GM19397 (cell line): ENCODE data around the gene MCC.

Experiments used
- ATAC-seq: cut with Tn5 transposase; IDR thresholded peaks from one replicate; pipeline ENCODE4 v1.9.1; 2021; ENCODE audit warnings: mild to moderate bottlenecking, moderate library complexity; ENCODE audit not compliant: unreplicated experiment

Gene MCC

DNA sequence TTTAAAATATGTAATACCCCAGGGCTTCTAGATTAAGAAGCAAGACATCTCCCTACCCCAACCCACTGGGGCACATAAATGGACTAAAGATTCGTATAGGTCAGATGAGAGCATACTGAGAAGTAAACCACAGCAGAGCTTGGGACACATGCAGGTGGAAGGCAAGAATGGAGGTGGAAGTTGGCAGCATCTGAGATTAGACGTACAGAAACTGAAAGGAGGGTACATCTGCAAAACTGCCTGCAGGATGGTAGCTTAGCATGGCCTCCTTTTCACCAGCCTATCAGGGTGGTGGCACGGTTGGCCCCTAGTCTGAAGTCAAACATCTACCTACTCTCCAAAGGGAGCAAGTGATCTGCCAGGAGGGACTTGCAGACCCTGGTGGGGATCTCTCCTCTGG lies 235.2 kb downstream of the MCC start:
- no peak for ATAC-seq

DNA sequence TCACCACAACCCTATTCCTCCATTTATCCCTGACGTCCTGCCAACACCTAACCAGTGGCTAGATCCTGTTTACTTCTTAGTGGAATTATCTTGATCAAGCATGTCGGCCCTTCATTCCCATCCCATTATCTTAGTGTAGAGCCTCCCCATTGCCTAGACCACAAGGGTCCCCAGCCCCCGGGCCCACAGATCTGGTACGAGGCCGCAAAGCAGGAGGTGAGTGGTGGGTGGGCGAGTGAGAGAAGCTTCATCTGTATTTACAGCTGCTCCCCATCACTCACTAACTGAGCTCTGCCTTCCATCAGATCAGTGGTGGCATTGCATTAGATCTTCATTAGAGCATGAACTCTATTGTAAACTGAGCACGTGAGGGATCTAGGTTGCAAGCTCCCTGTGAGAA lies 236.2 kb downstream of the MCC start:
- ATAC-seq: no peak

DNA sequence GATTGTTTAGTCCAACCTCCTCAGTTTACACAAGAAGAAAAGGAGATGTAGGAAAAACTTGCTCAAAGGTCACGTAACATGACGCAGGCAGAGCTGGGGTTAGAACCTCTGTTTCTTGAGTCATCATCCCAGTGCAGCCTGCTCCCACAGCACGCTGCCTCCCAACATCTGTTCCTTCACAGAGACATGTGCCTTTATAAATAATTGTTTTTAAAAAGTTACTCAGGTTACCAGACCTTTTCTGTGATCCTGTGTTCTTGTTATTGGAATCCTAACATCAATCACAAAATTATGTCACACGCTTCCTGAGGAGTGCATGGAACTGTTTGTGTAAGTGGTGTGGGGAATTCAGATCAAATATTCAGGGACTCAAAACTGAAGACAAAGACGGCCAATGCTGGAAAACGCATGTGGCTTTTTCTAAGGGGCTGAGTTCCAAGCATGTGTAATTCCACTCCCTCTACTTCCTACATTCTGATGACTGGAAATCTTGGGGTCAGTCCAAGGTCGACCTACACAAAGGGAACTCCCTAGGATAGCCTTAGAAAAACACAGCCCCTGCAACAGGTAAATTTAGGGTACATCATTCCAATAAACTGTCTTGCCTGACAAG lies 237.8 kb downstream of the MCC start:
- no peak for ATAC-seq

DNA sequence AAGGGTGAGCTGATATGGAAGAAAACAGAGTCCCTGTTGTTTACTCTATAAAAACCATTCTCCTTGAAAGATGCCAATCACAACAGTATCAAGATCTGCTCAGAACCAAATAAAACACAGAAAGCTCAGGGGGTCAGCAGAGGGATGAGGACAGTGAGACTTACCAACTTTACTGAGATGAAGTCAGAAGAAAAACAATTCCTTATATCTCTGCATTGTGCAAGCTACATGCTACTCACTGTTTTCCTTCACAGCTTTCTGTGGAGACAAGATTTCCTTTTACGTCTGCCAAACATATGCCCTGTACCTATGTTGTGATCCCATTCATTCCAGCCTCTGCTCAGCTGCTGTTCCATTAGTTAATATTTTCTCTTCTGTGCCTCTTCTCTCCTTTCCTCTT lies 239.0 kb downstream of the MCC start:
- no peak for ATAC-seq

DNA sequence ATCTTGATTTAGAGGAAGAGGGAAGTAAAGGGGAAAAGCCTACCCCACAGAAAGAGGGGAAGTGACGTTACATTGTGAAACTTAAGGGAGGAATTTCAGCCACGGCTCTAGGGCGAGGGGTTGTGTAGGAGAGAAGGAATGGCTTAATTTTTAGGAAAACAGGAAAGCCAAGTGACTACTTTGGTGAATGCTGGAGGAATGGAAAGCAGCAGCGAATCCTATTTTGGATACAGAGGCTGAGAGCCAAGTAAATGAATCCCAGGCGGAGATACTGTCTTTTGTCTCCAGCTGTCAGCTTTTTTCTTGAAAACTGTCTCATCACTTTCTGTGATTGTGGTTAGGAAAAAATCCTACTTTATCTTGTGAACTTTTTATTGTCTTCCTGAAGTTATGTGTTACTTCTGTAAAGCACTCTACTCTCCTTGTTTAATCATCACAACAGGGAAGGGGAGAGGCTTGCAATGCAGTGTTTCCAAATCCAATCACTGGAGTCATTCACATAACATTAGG lies 241.8 kb downstream of the MCC start:
- ATAC-seq: no peak

DNA sequence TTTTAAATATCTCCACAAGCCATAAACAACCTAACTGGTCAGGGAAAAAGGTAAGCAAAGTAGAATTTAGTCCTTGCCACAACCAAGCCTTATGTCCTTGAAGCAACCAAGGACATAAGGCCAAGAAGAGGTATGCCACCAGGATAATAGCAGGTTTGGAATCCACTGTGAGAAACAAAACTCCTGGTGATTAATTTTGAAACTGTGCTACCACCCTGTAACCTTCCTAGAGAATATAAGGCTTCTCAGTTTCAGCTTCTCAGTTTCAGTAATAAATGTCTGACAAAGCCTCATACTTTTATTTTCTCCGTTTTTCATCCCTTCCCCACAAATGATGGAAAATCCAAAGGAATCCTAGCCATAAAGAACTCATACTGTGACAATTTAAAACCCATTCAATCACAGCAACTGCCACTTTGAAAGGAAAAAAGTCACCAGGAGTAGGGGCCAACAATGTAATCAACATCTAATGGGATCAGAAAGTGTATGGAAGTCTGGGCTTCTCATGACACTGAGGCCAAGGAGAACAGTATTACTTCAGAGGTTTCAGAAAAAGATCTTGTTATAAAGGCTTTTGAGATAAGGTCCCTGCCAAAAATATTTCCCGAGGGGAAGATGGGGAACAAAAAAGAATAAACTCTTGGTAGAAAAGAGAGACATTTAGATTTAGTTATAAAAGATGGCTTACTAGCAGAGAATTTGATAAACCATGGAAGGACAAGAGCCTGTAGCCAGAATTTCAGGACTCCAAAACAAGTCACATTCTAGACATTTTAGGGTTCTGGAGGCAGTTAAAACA lies 242.6 kb downstream of the MCC start:
- ATAC-seq: no peak

DNA sequence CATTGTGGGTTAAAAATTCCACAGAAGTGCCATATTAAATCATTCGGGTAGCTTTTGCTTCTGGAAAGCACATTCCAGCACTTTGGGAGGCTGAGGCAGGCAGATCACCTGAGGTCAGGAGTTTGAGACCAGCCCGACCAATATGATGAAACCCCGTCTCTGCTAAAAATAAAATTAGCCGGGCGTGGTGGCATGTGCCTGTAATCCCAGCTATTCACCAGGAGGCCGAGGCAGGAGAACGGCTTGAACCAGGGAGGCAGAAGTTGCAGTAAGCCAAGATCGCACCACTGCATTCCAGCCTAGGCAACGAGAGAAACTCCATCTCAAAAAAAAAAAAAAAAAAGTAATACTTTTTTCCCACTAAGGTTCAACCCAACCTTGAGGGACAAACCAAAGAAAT lies 243.3 kb downstream of the MCC start:
- ATAC-seq: no peak

DNA sequence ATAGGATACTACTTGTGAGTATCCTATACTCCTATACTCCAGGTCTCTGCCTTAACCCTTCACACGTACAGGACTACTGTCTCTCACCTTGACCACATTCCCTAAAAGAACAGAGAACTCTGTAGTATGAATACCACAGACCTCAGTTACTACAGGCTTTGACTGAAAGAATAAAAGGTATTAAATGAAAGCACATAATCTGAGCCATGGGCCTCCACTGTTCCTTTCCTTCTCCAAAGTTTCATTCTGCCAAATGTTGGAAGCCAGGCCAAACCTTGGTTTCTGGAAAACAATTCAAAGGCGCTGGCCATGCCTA lies 244.9 kb downstream of the MCC start:
- ATAC-seq: no peak

DNA sequence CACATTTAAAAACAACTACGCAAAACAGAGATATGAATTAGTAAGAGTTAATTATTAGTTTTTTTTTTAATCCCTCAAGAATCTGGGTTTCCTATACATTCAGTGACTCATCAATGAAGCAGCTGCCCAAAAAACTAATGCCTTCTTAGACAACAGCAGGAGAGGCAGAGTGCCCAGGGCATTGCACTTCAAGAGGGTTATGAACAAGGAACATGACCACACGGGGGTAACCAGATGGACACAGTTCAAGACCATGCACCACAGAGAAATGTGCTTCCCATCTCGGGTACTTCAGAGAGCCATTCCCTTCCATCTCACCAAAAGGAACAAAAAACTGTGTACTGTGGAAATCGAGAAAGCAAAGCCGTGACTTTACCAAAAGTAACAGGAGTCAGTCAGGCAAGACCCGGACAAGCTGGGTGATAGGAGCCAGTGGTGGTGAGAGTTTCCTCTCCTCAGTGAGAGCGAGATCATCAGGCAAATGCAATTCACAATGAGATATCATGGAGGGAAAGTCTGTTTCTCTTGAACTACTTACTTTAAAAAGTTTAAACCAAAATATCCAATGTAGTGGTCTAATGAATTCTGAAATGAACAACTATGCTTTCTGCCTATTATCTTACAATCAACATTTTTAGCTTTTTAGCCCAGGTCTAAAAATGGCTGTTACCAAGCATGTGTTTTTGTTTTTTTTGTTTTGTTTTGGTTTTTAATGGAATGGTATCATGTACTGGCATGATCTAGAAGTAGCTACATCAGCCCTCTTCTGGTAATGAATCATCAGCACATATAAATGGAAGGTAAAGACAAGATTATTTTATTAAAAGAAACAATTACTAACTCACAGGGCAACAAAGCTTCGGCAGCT lies 245.5 kb downstream of the MCC start:
- no peak for ATAC-seq

DNA sequence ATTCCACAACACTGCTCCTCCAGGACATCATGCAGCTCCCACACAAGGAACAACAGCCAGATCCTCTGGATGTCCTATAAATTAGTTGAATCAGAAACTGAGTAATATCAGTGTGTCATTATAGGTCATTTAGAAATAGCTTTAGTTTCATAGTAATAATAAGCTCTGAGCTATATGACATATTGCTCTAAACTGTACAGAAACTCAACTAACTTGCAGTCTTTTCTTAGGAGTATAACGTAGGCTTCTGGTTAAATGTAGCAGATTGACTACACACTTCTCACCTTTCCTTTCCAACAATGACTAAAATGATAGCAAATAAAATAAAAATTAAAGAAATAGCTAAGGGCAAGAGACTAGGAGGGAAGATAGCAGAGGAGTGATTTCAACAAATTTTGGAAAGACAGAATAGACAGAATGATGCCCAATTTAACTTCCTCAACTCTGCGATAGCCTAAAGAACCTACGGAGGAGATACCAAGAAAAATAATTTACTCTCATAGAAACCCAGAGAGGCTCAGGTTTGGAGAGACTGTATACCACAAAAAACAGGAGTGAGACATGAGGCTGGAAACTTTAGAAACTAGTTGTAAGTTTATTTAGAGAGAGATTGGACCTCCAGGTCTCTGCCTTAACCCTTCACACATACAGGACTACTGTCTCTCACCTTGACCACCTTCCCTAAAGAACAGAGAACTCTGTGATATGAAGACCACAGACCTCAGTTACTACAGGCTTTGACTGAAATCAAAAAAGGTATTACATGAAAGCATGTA lies 247.1 kb downstream of the MCC start:
- no peak for ATAC-seq

DNA sequence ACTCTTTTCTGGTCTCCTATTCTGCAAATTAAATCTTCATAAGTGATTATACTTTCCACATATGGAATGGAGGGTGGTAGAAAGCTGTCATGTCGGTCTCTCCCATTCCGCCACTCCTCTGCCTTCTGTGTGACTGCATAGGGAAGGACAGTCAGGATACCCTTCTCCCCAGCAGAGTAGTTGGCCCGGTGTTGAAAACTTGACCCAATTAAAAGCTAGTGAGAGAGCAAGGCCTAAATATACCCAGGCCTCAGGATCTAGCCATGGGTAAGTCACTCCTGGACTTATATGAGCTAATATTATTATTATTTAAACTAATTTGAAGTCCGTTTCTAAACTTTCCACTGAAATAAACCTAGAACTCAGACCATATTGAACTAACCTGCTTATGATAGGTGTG lies 248.2 kb downstream of the MCC start:
- ATAC-seq: no peak

DNA sequence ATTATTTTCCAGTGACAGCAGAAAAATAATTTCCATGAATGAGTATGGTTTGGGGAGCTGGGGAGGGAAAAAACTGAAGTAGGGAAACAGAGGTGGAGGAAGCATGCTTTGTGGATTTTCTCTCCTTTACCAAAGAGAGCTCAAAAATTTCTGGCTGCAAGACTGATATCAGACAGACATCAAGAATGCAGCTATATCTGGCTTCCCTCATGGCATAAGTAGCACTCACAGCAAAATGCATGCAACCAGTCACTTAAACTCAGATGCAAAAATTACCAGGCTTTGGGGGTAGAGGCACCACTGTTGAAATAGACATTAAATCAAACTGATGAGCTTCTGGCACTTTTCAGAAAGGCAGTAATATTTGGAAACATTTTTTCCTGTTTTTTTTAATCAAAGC lies 250.4 kb downstream of the MCC start:
- ATAC-seq: no peak

DNA sequence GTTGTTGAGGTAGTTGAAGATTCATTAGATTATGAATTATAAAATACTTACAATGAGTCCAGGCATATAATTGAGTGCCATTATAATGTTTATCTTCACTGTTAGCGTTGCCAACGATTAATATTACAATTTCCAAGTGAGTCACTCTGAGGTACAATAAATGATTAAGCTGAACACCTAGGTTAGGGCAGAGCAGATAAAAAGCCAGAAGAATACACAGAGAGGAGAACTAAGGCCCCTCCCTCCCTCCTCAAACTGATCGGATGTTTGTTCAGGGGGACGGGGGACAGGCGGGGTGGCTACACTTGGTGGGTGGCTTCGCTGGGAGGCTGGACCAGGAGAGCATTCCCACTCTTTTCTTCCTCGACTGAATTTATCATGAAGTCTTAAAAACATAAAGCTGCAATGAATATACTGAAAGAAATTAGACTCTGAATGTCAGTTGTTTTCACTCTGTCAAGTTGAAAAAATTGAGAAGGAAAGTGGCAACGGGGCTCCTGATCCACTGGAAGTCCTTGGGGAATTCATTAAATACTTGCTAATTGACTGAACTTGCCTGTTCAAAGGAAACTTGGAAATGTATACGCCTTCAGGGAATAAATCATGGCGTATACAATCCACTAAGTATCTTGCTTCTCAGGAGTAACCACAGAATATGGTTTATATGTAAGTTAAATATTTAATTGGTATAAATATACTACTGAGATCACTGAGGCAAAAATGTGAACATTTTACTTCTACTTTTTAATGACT lies 251.5 kb downstream of the MCC start:
- ATAC-seq: no peak

DNA sequence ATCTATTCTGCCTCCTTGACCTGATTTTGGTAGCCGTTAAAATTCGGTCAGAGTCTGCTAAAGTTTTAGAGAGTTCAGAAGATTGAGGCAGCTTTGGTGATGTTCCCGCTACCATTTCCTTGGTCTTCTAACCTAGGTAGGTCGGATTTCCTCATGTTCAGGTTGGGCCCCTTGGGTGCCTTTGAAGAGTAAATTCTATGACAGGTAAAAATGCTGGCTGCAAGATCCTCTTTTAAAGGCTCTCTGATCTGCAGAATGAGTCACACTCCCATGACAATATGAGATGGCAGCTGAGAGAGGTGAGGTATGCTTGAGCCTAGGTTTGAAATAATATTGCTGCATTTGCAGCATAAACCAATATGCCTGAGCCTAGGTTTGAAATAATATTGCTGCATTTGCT lies 252.4 kb downstream of the MCC start:
- ATAC-seq: no peak

DNA sequence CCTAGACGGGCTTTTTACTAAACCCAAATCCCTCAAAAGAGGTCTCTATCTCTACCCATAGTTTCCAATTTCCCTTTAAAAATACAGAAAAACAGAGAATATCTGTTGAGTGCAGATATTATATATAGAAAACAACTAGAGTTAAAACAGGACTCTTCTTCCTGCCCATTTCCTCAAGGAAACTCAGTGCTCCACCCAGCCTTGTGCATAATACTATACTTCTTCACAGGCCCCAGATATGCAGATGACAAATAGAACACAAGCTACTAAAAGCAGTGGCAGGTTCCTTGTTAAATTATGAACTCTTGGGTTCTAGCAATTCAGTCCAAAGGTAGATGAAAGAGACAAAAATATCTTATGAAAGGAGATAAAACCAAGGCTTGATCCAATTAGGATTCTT lies 253.7 kb downstream of the MCC start:
- no peak for ATAC-seq

DNA sequence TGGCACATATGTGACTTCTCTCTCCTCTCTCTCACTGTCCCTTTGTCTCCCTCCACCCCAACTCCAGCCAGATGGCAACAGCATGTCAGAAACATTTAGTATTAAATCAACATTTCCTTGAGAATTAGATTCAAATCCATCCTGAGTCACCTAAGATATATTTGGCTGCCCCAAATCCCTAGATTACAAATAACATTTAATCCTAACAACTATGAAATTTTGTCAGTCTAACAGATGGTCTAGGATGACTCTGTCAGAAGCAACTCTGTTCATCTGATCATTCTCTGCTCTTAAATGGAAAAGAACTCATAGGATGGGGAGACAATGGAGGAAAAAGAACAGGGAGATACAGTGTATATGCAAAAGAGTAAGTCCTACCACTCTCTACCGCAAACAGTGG lies 254.6 kb downstream of the MCC start:
- ATAC-seq: no peak

DNA sequence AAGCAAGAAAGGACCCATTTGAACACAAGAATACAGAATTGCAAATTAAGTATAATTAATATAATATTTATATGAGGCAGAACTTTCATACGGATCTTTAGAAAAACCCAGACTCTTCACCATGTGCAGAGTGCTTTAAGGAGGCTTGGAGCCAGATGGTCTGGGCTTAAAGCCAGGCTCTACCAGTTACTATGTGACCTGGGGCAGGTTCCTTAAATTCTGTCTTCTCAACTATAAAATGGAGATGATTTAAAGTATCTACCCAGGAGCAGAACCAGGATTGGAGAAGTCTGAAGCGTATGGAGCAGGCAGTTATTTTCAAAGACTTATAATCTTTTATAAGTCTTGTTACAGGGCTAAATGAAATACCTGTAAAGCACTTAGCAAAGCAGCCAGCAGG lies 255.6 kb downstream of the MCC start:
- ATAC-seq: no peak

DNA sequence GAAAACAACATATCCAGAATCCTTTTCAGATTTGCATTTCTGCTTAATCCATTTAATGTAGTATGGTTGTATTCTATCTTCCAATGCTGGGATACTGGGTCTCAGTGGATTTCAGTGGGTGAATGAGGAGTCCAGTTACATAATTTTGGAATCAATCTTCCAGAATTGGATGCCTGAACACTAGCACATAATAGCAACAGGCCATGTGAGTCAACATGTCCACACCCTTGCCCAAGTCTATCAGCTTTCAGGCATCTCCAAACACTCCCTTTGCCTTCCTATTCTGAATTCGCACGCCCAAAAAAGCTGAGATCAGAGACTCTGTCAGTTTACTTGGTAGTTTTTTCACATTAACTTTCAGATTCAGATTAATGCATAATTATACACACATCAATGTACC lies 256.0 kb downstream of the MCC start:
- no peak for ATAC-seq

DNA sequence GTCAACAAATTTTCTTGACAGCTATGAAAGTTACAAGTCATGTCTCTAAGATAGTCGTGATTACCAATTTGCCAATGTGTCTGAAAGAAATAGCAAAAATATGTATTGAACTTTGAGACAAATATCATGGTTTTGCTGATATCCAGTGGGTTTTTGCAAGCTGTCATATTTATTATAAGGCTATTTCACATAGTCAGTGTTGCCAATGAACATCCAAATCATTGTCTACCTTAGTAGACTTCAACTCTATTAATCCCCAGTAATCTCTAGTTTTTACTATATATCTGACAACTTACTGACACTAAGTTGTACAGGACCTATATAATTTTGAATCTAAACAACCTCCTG lies 256.6 kb downstream of the MCC start:
- ATAC-seq: no peak
